Neural progenitor cell (in vitro differentiated cells): Measurements from ENCODE around the gene RAD23B. TPM values are rescaled to one million over a fixed set of nuclear protein-coding genes. Genes with fewer than 3 reads are reported as not detected.

ENCODE experiments used
- DNase-seq: peaks from one replicate; pipeline ENCODE4 v3.0.0-alpha.2; 2016; ENCODE audit warnings: low spot score
- H2AFZ ChIP-seq: fragments of 200-600 bp; sonication (generic); replicated peaks from 2 replicates; pipeline ENCODE4 v1.6.1; 2016; ENCODE audit warnings: antibody characterized with exemption
- H3F3A ChIP-seq: fragments of 200-600 bp; sonication (generic); 2 replicates; pipeline ENCODE4 v1.6.1; 2016; ENCODE audit warnings: antibody characterized with exemption, low read depth
- H3K27ac ChIP-seq: fragments of 200-600 bp; sonication (generic); 2 replicates; pipeline ENCODE4 v1.5.1; 2016; ENCODE audit warnings: mild to moderate bottlenecking
- H3K27me3 ChIP-seq: fragments of 200-600 bp; sonication (generic); 2 replicates; pipeline ENCODE4 v1.6.1; 2016; ENCODE audit warnings: mild to moderate bottlenecking, moderate library complexity
- H3K36me3 ChIP-seq: fragments of 200-600 bp; sonication (generic); 2 replicates; pipeline ENCODE4 v1.5.1; 2016
- H3K4me1 ChIP-seq: fragments of 200-600 bp; sonication (generic); 2 replicates; pipeline ENCODE4 v1.6.1; 2016; ENCODE audit warnings: mixed run types
- H3K4me2 ChIP-seq: fragments of 200-600 bp; sonication (generic); 2 replicates; pipeline ENCODE4 v1.6.1; 2016
- H3K4me3 ChIP-seq: fragments of 200-600 bp; sonication (generic); 2 replicates; pipeline ENCODE4 v1.5.1; 2016
- H3K79me2 ChIP-seq: fragments of 200-600 bp; sonication (generic); 2 replicates; pipeline ENCODE4 v1.6.1; 2016; ENCODE audit warnings: low read depth
- H3K9ac ChIP-seq: fragments of 200-600 bp; sonication (generic); 2 replicates; pipeline ENCODE4 v1.6.1; 2016
- H3K9me3 ChIP-seq: fragments of 200-600 bp; sonication (generic); 2 replicates; pipeline ENCODE4 v1.5.1; 2016; ENCODE audit warnings: low read depth
- H4K20me1 ChIP-seq: fragments of 200-600 bp; sonication (generic); 2 replicates; pipeline ENCODE4 v1.6.1; 2016; ENCODE audit warnings: low read depth
- H3K27ac Mint-ChIP-seq: 3 replicates; pipeline ENCODE4 v1.8.0; 2021; ENCODE audit warnings: mixed read lengths
- H3K27me3 Mint-ChIP-seq: 2 replicates; pipeline ENCODE4 v1.8.0; 2022; ENCODE audit warnings: low read depth, mild to moderate bottlenecking, inconsistent platforms, moderate library complexity, mixed read lengths; ENCODE audit not compliant: insufficient read depth
- H3K36me3 Mint-ChIP-seq: 3 replicates; pipeline ENCODE4 v1.8.0; 2021; ENCODE audit warnings: mixed read lengths
- H3K4me1 Mint-ChIP-seq: 3 replicates; pipeline ENCODE4 v1.8.0; 2021; ENCODE audit warnings: mixed read lengths
- H3K4me3 Mint-ChIP-seq: 3 replicates; pipeline ENCODE4 v1.8.0; 2021; ENCODE audit warnings: mild to moderate bottlenecking, moderate library complexity, mixed read lengths
- H3K9me3 Mint-ChIP-seq: 3 replicates; pipeline ENCODE4 v1.8.0; 2020; ENCODE audit warnings: mixed read lengths
- EZH2 ChIP-seq: fragments of 200-600 bp; sonication (generic); IDR thresholded peaks from 2 replicates; pipeline ENCODE4 v1.6.1; 2017; ENCODE audit warnings: antibody characterized with exemption, mild to moderate bottlenecking, moderate library complexity
- EZH2phosphoT487 ChIP-seq: fragments of 200-600 bp; sonication (generic); IDR thresholded peaks from 2 replicates; pipeline ENCODE4 v1.6.1; 2017; ENCODE audit warnings: antibody characterized with exemption
- total RNA-seq: library from RNA; depleted of rRNA; stranded (reverse); fragments of >200 nt; gene quantifications from 2 replicates; pipeline ENCODE4 v1.2.3, GENCODE V29; 2015; ENCODE audit warnings: low replicate concordance
- TF ChIP-seq, protein P1 (sequence below): fragments of 200-600 bp; sonication (generic); IDR thresholded peaks from 2 replicates; pipeline ENCODE4 v1.5.1; 2017; ENCODE audit warnings: antibody characterized with exemption, mild to moderate bottlenecking

Gene RAD23B
- total RNA-seq, 1 donor from 2014 or later, result 178 TPM

GRCh38 chr9:107312376-107313050 lies 29.4 kb downstream of the RAD23B start:
- peak; percentile 58 for DNase-seq
- H3K36me3 Mint-ChIP-seq, result peaks cover 62% of the 10 kb centered on the region
- H3F3A ChIP-seq, result peaks cover 35% of the 10 kb centered on the region

GRCh38 chr9:107313555-107314096 lies 30.5 kb downstream of the RAD23B start:
- Histone ChIP-seq H3K4me3 (no peak overlapping the region), H3K36me3 (peaks cover 29% of the 10 kb centered on the region), H3K4me2 (no peak overlapping the region), H3K9me3 (no peaks in the 10 kb centered on the region), H3K27ac (no peak overlapping the region), H2AFZ (no peak overlapping the region), H3F3A (peaks cover 32% of the 10 kb centered on the region), H3K79me2 (peaks cover 99% of the 10 kb centered on the region), H3K4me1 (peaks cover 34% of the 10 kb centered on the region), H4K20me1 (peaks cover 65% of the 10 kb centered on the region), H3K9ac (no peak overlapping the region), H3K27me3 (no peaks in the 10 kb centered on the region)
- peaks cover 5% of the 10 kb centered on the region for H3K9me3 Mint-ChIP-seq
- H3K4me1 Mint-ChIP-seq, result peaks cover 20% of the 10 kb centered on the region
- no peak overlapping the region for H3K27ac Mint-ChIP-seq
- DNase-seq, result no peak
- TF ChIP-seq, protein P1, sequence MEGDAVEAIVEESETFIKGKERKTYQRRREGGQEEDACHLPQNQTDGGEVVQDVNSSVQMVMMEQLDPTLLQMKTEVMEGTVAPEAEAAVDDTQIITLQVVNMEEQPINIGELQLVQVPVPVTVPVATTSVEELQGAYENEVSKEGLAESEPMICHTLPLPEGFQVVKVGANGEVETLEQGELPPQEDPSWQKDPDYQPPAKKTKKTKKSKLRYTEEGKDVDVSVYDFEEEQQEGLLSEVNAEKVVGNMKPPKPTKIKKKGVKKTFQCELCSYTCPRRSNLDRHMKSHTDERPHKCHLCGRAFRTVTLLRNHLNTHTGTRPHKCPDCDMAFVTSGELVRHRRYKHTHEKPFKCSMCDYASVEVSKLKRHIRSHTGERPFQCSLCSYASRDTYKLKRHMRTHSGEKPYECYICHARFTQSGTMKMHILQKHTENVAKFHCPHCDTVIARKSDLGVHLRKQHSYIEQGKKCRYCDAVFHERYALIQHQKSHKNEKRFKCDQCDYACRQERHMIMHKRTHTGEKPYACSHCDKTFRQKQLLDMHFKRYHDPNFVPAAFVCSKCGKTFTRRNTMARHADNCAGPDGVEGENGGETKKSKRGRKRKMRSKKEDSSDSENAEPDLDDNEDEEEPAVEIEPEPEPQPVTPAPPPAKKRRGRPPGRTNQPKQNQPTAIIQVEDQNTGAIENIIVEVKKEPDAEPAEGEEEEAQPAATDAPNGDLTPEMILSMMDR, result no peak
- TF ChIP-seq EZH2phosphoT487 (no peak), EZH2 (no peak)
- H3K4me3 Mint-ChIP-seq, result no peak overlapping the region
- peaks cover 61% of the 10 kb centered on the region for H3K36me3 Mint-ChIP-seq
- H3K27me3 Mint-ChIP-seq, result peaks cover 2% of the 10 kb centered on the region

More at GRCh38 chr9:107312376-107313050, 29.4 kb downstream of the RAD23B start:
- Histone ChIP-seq H3K27ac (peak overlapping the region; percentile 55), H3K4me2 (peak overlapping the region; percentile 3), H2AFZ (no peak overlapping the region), H3K27me3 (no peaks in the 10 kb centered on the region), H3K9ac (no peak overlapping the region), H3K4me1 (peaks cover 29% of the 10 kb centered on the region), H3K36me3 (peaks cover 38% of the 10 kb centered on the region), H3K9me3 (no peaks in the 10 kb centered on the region), H4K20me1 (peaks cover 65% of the 10 kb centered on the region), H3K79me2 (peaks cover 99% of the 10 kb centered on the region), H3K4me3 (no peak overlapping the region)
- Mint-ChIP-seq H3K27me3 (peaks cover 2% of the 10 kb centered on the region), H3K4me1 (peaks cover 20% of the 10 kb centered on the region), H3K27ac (no peak overlapping the region), H3K9me3 (peaks cover 5% of the 10 kb centered on the region), H3K4me3 (no peak overlapping the region)
- TF ChIP-seq EZH2 (no peak), EZH2phosphoT487 (no peak)
- TF ChIP-seq, protein P1, result no peak

DNA sequence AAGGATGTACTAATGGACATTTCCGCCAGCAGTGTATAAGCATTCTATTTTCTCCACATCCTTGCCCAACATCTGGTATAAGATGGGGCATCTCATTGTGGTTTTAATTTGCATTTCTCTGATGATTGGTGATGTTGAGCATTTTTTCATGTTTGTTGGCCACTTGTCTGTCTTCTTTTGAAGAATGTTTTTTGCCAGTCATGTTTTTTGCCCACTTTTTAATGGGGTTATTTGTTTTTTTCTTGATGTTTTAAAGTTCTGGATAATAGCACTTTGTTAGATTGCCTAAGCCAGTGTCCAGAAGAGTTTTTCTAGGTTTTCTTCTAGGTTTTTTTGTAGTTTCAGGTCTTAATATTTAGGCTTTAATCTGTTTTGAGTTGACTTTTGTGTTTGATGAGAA lies 31.7 kb downstream of the RAD23B start:
- Mint-ChIP-seq H3K4me3 (no peak overlapping the region), H3K27ac (no peak overlapping the region), H3K27me3 (peaks cover 2% of the 10 kb centered on the region), H3K9me3 (peaks cover 5% of the 10 kb centered on the region), H3K4me1 (peaks cover 20% of the 10 kb centered on the region), H3K36me3 (peaks cover 58% of the 10 kb centered on the region)
- Histone ChIP-seq H3K36me3 (peaks cover 21% of the 10 kb centered on the region), H4K20me1 (peaks cover 58% of the 10 kb centered on the region), H3K27me3 (no peaks in the 10 kb centered on the region), H3K27ac (no peak overlapping the region), H3K4me2 (no peak overlapping the region), H3K4me1 (peaks cover 34% of the 10 kb centered on the region), H3K9ac (no peak overlapping the region), H3F3A (peaks cover 32% of the 10 kb centered on the region), H3K9me3 (no peaks in the 10 kb centered on the region), H2AFZ (no peak overlapping the region), H3K79me2 (peaks cover 100% of the 10 kb centered on the region), H3K4me3 (no peak overlapping the region)
- no peak for DNase-seq
- no peak for TF ChIP-seq EZH2
- TF ChIP-seq, protein P1, result no peak
- no peak for TF ChIP-seq EZH2phosphoT487
